ENCODE data around the gene CFHR2. TPM values are rescaled to one million over a fixed set of nuclear protein-coding genes. Genes with fewer than 3 reads are reported as not detected.
"Not testable (repeated sequence)": the region's sequence is repeated elsewhere in the genome, so short reads cannot be mapped to it uniquely, and the experiment has no call there.

The CFHR2 gene
- total RNA-seq, 1 donor from 2014 or later, result not detected

- TF ChIP-seq CTCF (IDR thresholded peaks at IDR 0.05; ENCODE audit: insufficient read depth, low read length, severe bottlenecking), result no peak
- FAIRE-seq (no peak), DNase-seq (ENCODE audit: low read depth) (no peak)
- H3K4me3 ChIP-seq (ENCODE audit: low read depth, low read length), result no peak overlapping the region
- no peaks in the 10 kb centered on the region for H3K36me3 ChIP-seq (ENCODE audit: control insufficient read depth, insufficient read depth, low read length)
- H3K27me3 ChIP-seq (ENCODE audit: control insufficient read depth, insufficient read depth, low read length), result no peaks in the 10 kb centered on the region
These were observed 26.6 kb downstream of the CFHR2 start for GRCh38 chr1:196970182-196970581.

- no peak for TF ChIP-seq CTCF (IDR thresholded peaks at IDR 0.05; ENCODE audit: insufficient read depth, low read length, severe bottlenecking)
- Histone ChIP-seq H3K4me3 (ENCODE audit: low read depth, low read length) (no peak overlapping the region), H3K36me3 (ENCODE audit: control insufficient read depth, insufficient read depth, low read length) (no peaks in the 10 kb centered on the region), H3K27me3 (ENCODE audit: control insufficient read depth, insufficient read depth, low read length) (no peaks in the 10 kb centered on the region)
- FAIRE-seq (no peak), DNase-seq (ENCODE audit: low read depth) (no peak)
These were observed 32.7 kb downstream of the CFHR2 start for GRCh38 chr1:196976278-196976677.

DNA sequence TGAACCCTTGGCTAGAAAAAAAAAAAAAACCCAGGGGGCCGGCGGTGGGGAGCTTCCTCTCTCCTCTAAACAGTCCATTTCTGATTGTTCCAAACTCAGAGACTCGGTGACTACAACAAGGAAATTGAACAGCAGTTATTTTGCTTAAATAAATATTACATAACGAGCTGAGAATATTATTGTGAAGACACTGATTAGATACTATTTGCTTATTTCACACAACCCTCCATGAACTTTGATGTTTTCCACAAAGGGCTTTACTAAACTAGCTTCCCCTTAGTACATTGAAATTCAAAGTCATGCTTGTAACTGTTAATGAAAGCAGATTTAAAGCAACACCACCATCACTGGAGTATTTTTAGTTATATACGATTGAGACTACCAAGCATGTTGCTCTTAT lies 33.7 kb downstream of the CFHR2 start, which contains the start of gene CFHR5:
CFHR5 (plus strand) TSS at position 279 of the 400 bp plus-strand sequence; CDS start at position 388, 109 bp downstream.
- FAIRE-seq, result no peak

DNA sequence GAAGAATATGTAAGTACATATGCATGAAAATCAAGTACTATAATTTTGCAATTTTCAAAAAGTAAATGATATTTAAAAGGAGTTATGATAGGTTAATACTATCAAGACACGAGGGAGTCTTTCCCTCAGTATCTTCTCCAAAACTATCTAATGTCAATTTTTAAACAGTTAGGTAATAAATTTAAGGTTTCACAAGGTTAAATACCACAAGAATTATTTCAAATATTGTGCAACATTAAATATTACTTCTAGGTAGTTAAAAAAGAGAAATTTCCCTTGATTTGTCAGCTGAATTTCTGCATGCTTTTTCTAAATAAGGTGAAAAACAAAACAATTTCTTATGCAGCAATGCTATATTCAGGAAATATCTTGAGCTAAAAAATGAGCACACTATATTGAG lies 37.3 kb downstream of the CFHR2 start:
- no peaks in the 10 kb centered on the region for H3K27me3 ChIP-seq (ENCODE audit: control insufficient read depth, insufficient read depth, low read length)
- H3K4me3 ChIP-seq (ENCODE audit: low read depth, low read length), result no peak overlapping the region
- FAIRE-seq, result no peak
- no peaks in the 10 kb centered on the region for H3K36me3 ChIP-seq (ENCODE audit: control insufficient read depth, insufficient read depth, low read length)
- TF ChIP-seq CTCF (IDR thresholded peaks at IDR 0.05; ENCODE audit: insufficient read depth, low read length, severe bottlenecking), result no peak
- DNase-seq (ENCODE audit: low read depth), result no peak

More for the DNA sequence above, 33.7 kb downstream of the CFHR2 start, which contains the start of gene CFHR5:
- DNase-seq (ENCODE audit: low read depth), result no peak
- TF ChIP-seq CTCF (IDR thresholded peaks at IDR 0.05; ENCODE audit: insufficient read depth, low read length, severe bottlenecking), result no peak
- Histone ChIP-seq H3K36me3 (ENCODE audit: control insufficient read depth, insufficient read depth, low read length) (no peaks in the 10 kb centered on the region), H3K27me3 (ENCODE audit: control insufficient read depth, insufficient read depth, low read length) (no peaks in the 10 kb centered on the region), H3K4me3 (ENCODE audit: low read depth, low read length) (no peak within 1 kb of the TSS)

DNA sequence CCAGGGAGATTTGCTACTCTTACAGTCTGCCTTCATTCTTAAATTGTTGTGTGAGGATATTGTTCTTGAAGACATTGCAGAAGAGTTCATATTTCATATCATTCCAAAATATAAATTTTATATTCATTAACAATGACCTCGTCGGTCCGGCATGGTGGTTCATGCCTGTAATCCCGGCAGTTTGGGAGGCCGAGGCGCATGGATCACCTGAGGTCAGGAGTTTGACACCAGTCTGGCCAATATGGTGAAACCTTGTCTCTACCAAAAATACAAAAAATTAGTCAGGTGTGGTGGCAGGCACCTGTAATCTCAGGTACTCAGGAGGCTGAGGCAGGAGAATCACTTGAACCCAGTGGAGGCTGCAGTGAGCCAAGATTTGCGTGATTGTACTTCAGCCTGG lies 38.7 kb downstream of the CFHR2 start:
- not testable (repeated sequence) for H3K4me3 ChIP-seq (ENCODE audit: low read depth, low read length); H3K36me3 ChIP-seq (ENCODE audit: control insufficient read depth, insufficient read depth, low read length); FAIRE-seq; DNase-seq (ENCODE audit: low read depth); H3K27me3 ChIP-seq (ENCODE audit: control insufficient read depth, insufficient read depth, low read length)

DNA sequence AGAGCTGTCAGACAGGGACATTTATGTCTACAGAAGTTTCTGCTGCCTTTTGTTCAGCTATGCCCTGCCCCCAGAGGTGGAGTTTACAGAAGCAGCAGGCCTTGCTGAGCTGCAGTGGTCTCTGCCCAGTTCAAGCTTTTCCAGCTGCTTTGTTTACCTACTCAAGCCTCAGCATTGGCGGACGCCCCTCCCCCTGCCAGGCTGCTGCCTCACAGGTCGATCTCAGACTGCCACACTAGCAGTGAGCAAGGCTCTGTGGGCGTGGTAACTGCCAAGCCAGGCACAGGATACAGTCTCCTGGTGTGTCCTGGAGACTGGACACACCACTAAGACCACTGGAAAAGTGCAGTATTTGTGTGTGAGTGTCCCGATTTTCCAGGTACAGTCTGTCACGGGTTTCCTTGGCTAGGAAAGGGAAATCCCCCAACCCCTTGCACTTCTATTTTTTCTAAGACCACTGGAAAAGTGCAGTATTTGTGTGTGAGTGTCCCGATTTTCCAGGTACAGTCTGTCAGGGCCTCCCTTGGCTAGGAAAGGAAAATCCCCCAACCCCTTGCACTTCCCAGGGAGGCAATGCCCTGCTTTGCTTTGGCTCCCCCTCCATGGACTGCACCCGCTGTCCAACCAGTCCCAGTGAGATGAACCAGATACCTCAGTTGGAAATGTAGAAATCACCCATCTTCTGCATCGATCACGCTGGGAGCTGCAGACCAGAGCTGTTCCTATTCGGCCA lies 48.5 kb downstream of the CFHR2 start:
- H3K27me3 ChIP-seq (ENCODE audit: control insufficient read depth, insufficient read depth, low read length); H3K4me3 ChIP-seq (ENCODE audit: low read depth, low read length); H3K36me3 ChIP-seq (ENCODE audit: control insufficient read depth, insufficient read depth, low read length); FAIRE-seq: not testable (repeated sequence)
- DNase-seq (ENCODE audit: low read depth), result peak; percentile 50

DNA sequence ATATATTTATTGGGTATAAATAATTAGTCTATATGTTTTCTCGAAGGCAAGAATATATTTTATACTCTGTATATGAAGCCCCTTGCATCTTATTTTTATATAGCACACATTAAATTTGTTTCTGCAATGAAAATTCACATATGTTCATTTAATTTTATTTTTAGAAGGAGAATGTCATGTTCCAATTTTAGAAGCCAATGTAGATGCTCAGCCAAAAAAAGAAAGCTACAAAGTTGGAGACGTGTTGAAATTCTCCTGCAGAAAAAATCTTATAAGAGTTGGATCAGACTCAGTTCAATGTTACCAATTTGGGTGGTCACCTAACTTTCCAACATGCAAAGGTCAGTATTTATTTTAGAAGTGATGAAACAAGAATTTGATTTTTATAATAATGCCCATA lies 50.4 kb downstream of the CFHR2 start:
- no peak for TF ChIP-seq CTCF (IDR thresholded peaks at IDR 0.05; ENCODE audit: insufficient read depth, low read length, severe bottlenecking)
- FAIRE-seq, result no peak
- Histone ChIP-seq H3K4me3 (ENCODE audit: low read depth, low read length) (no peak overlapping the region), H3K27me3 (ENCODE audit: control insufficient read depth, insufficient read depth, low read length) (no peaks in the 10 kb centered on the region), H3K36me3 (ENCODE audit: control insufficient read depth, insufficient read depth, low read length) (no peaks in the 10 kb centered on the region)
- DNase-seq (ENCODE audit: low read depth), result no peak
